HepG2 (cell line): ENCODE measurements around the gene ARHGAP9. TPM values are rescaled to one million over a fixed set of nuclear protein-coding genes. Genes with fewer than 3 reads are reported as not detected.
A peak's percentile ranks its signal among the peaks of the same experiment; 100 is the strongest.

Experiments
- EHMT2 ChIP-seq: fragments of 200-600 bp; sonication (generic); IDR thresholded peaks from 2 replicates; pipeline ENCODE4 v1.7.0; 2017; ENCODE audit warnings: antibody characterized with exemption, low read depth, low read length, borderline replicate concordance
- HNRNPH1 ChIP-seq: fragments of 200-400 bp; formaldehyde crosslinking; optimal IDR thresholded peaks from 2 replicates; pipeline ENCODE3; 2017; ENCODE audit warnings: mild to moderate bottlenecking, low read depth, low read length
- MAFF ChIP-seq: IDR thresholded peaks from 2 replicates; pipeline ENCODE4 v1.6.1; 2011; ENCODE audit warnings: low read depth, low read length, improper control_type of control experiment
- NONO ChIP-seq, 2 experiments: fragments of 450-650 bp in 1 of 2; sonication (generic) in 1 of 2; formaldehyde crosslinking in 1 of 2; IDR thresholded peaks in 1 of 2; conservative IDR thresholded peaks in 1 of 2; 2 replicates each; pipeline versions ENCODE4 v1.6.1 to v1.8.0; 2017 to 2022; ENCODE audit warnings: mild to moderate bottlenecking in 1 of 2, missing genetic modification reagents in 1 of 2, moderate library complexity in 1 of 2
- PPARG ChIP-seq: conservative IDR thresholded peaks from 2 replicates; pipeline ENCODE4 v1.6.1; 2016; ENCODE audit warnings: missing biosample characterization, missing genetic modification reagents
- REL ChIP-seq: sonication (generic); formaldehyde crosslinking; conservative IDR thresholded peaks from 2 replicates; pipeline ENCODE4 v1.8.0; 2022; ENCODE audit warnings: mild to moderate bottlenecking, missing genetic modification reagents, moderate library complexity
- SRSF4 ChIP-seq: fragments of 200-400 bp; formaldehyde crosslinking; IDR thresholded peaks from one replicate; pipeline ENCODE4 v1.6.1; 2018; ENCODE audit warnings: mild to moderate bottlenecking, low read depth, low read length, moderate library complexity; ENCODE audit not compliant: poor library complexity, severe bottlenecking
- THAP11 ChIP-seq: IDR thresholded peaks from 2 replicates; pipeline ENCODE4 v1.6.1; 2016; ENCODE audit warnings: missing biosample characterization, missing genetic modification reagents
- ZFP37 ChIP-seq: sonication (generic); formaldehyde crosslinking; IDR thresholded peaks from 2 replicates; pipeline ENCODE4 v1.4.0; 2020; ENCODE audit warnings: missing genetic modification reagents, borderline replicate concordance
- ZNF75D ChIP-seq: sonication (generic); formaldehyde crosslinking; IDR thresholded peaks from 2 replicates; pipeline ENCODE4 v1.8.1; 2023; ENCODE audit warnings: missing genetic modification reagents, mild to moderate bottlenecking, borderline replicate concordance
- ZNF780A ChIP-seq: sonication (generic); formaldehyde crosslinking; IDR thresholded peaks from 2 replicates; pipeline ENCODE4 v1.8.0; 2022; ENCODE audit warnings: mild to moderate bottlenecking, missing genetic modification reagents, moderate library complexity
- polyA plus RNA-seq, 8 experiments: library from polyadenylated mRNA; depleted of rRNA in 3 of 8; stranded (reverse) in 7 of 8; unstranded in 1 of 8; fragments of >200 nt; fragmentation: Illumina TruSeq in 4 of 8; extraction: Trizol in 4 of 8; gene quantifications; 2 replicates each; pipeline versions ENCODE4 v1.2.1 to v1.2.3, GENCODE V29; 2011 to 2016; ENCODE audit warnings: low read depth in 4 of 8, missing spikeins in 1 of 8, mixed read lengths in 1 of 8; ENCODE audit not compliant: insufficient read depth in 1 of 8
- total RNA-seq, 5 experiments: library from RNA; depleted of rRNA; stranded (reverse); fragments of >200 nt; fragmentation: Illumina TruSeq; extraction: Trizol; gene quantifications; 2 replicates each; pipeline ENCODE4 v1.2.3, GENCODE V29; 2016; ENCODE audit warnings: low read depth in 1 of 5
- TF ChIP-seq, protein P1 (sequence below): sonication (generic); formaldehyde crosslinking; IDR thresholded peaks from 2 replicates; pipeline ENCODE4 v1.4.0; 2020; ENCODE audit warnings: mild to moderate bottlenecking, missing genetic modification reagents
- TF ChIP-seq, protein P2 (sequence below): sonication (generic); formaldehyde crosslinking; IDR thresholded peaks from 2 replicates; pipeline ENCODE4 v1.5.0; 2020; ENCODE audit warnings: missing genetic modification reagents
- TF ChIP-seq, protein P3 (sequence below): sonication (generic); formaldehyde crosslinking; IDR thresholded peaks from 2 replicates; pipeline ENCODE4 v1.8.1; 2023; ENCODE audit warnings: mild to moderate bottlenecking, missing genetic modification reagents
- TF ChIP-seq, protein P4 (sequence below): conservative IDR thresholded peaks from 2 replicates; pipeline ENCODE4 v1.6.1; 2018; ENCODE audit warnings: missing genetic modification reagents

Gene ARHGAP9
- total and polyA plus RNA-seq, 2 of the 13 experiments (the other 11 are each of a cell fraction or from before 2014, with no cell fraction given): 0.18 to 1.2 TPM

DNA sequence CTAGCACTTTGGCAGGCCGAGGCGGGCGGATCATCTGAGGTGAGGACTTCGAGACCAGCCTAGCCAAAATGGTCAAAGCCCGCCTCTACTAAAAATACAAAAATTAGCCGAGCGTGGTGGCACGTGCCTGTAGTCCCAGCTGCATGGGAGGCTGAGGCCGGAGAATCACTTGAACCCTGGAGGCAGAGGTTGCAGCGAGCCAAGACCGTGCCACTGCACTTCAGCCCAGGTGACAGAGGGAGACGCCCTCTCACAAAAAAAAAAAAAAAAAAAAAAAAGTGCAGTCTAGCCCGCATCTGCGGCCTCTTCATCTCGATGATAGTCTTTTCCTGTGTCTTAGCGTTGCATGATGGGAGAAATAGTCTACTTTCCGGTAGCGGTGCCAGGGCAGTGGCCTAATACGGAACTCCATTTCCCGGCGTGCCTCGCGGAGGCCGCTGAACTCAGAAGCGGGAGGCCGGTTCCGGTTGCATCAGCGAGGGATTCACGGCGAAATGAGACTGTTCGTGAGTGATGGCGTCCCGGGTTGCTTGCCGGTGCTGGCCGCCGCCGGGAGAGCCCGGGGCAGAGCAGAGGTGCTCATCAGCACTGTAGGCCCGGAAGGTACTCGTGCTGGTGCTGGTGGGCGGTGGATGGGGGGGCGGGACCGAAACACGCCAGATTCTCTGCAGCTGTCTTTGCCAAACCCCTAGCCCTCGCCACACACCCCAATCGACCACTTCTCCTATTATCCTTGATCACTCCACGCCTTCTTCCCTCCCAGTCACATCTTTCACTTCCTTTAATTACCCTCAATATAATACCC lies 8.1 kb upstream of the ARHGAP9 start, which contains the start of gene MARS1 (continued):
- TF ChIP-seq, protein P1, sequence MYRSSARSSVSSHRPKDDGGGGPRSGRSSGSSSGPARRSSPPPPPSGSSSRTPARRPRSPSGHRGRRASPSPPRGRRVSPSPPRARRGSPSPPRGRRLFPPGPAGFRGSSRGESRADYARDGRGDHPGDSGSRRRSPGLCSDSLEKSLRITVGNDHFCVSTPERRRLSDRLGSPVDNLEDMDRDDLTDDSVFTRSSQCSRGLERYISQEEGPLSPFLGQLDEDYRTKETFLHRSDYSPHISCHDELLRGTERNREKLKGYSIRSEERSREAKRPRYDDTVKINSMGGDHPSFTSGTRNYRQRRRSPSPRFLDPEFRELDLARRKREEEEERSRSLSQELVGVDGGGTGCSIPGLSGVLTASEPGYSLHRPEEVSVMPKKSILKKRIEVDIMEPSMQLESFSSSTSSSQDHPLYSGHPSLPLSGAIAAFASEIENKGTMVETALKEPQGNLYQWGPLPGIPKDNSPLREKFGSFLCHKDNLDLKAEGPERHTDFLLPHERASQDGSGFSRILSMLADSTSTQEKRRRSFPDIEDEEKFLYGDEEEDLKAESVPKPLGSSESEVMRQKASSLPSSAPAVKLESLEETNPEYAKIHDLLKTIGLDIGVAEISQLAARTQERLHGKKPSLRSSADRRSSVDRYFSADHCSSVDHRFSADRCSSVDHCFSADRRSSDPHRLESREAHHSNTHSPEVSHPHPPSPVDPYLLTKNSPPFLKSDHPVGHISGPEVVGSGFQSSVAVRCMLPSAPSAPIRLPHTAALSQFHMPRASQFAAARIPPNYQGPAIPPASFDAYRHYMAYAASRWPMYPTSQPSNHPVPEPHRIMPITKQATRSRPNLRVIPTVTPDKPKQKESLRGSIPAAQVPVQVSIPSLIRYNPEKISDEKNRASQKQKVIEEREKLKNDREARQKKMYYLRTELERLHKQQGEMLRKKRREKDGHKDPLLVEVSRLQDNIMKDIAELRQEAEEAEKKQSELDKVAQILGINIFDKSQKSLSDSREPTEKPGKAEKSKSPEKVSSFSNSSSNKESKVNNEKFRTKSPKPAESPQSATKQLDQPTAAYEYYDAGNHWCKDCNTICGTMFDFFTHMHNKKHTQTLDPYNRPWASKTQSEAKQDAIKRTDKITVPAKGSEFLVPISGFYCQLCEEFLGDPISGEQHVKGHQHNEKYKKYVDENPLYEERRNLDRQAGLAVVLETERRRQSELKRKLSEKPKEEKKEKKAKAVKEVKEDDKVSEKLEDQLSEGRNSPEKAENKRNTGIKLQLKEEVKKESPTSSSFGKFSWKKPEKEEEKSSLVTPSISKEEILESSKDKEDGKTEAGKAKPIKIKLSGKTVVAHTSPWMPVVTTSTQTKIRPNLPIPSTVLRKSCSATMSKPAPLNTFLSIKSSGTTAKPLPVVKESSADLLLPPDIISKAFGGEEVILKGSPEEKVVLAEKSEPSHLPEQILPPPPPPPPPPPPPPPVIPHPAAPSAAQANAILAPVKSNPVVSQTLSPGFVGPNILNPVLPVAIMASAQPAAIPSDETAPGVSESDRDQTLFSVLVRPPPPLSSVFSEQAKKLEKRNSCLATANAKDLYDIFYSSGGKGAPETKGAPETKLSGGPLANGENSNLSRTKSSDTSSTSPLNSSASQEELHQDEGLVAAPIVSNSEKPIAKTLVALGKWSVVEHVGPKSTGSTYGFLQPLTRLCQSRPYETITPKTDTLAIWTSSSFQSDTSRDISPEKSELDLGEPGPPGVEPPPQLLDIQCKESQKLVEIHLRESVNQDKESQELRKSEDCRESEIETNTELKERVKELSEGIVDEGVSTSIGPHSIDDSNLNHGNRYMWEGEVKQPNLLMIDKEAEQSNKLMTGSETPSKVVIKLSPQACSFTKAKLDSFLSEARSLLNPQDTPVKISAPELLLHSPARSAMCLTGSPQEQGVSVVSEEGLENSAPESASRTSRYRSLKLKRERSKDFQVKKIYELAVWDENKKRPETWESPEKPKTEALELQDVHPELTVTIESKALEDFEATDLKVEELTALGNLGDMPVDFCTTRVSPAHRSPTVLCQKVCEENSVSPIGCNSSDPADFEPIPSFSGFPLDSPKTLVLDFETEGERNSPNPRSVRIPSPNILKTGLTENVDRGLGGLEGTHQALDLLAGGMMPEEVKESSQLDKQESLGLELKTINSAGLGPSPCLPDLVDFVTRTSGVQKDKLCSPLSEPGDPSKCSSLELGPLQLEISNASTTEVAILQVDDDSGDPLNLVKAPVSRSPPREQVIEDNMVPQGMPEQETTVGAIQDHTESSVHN: no peak
- TF ChIP-seq NONO (IDR thresholded peaks at IDR 0.05) (no peak), NONO (CRISPR knock-in tag; conservative IDR thresholded peaks at IDR 0.05) (peak; percentile 88), ZNF75D (CRISPR knock-in tag) (no peak), EHMT2 (no peak), ZFP37 (no peak), ZNF780A (CRISPR knock-in tag) (no peak), REL (CRISPR knock-in tag) (no peak), MAFF (no peak), PPARG (CRISPR knock-in tag) (peak; percentile 34; the same call in 1 of the 2 replicates), THAP11 (peak; percentile 98), SRSF4 (no peak), HNRNPH1 (no peak)
- TF ChIP-seq, protein P2, sequence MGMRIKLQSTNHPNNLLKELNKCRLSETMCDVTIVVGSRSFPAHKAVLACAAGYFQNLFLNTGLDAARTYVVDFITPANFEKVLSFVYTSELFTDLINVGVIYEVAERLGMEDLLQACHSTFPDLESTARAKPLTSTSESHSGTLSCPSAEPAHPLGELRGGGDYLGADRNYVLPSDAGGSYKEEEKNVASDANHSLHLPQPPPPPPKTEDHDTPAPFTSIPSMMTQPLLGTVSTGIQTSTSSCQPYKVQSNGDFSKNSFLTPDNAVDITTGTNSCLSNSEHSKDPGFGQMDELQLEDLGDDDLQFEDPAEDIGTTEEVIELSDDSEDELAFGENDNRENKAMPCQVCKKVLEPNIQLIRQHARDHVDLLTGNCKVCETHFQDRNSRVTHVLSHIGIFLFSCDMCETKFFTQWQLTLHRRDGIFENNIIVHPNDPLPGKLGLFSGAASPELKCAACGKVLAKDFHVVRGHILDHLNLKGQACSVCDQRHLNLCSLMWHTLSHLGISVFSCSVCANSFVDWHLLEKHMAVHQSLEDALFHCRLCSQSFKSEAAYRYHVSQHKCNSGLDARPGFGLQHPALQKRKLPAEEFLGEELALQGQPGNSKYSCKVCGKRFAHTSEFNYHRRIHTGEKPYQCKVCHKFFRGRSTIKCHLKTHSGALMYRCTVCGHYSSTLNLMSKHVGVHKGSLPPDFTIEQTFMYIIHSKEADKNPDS (CRISPR knock-in tag): no peak
- TF ChIP-seq, protein P3, sequence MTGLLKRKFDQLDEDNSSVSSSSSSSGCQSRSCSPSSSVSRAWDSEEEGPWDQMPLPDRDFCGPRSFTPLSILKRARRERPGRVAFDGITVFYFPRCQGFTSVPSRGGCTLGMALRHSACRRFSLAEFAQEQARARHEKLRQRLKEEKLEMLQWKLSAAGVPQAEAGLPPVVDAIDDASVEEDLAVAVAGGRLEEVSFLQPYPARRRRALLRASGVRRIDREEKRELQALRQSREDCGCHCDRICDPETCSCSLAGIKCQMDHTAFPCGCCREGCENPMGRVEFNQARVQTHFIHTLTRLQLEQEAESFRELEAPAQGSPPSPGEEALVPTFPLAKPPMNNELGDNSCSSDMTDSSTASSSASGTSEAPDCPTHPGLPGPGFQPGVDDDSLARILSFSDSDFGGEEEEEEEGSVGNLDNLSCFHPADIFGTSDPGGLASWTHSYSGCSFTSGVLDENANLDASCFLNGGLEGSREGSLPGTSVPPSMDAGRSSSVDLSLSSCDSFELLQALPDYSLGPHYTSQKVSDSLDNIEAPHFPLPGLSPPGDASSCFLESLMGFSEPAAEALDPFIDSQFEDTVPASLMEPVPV (CRISPR knock-in tag): no peak
- TF ChIP-seq, protein P4, sequence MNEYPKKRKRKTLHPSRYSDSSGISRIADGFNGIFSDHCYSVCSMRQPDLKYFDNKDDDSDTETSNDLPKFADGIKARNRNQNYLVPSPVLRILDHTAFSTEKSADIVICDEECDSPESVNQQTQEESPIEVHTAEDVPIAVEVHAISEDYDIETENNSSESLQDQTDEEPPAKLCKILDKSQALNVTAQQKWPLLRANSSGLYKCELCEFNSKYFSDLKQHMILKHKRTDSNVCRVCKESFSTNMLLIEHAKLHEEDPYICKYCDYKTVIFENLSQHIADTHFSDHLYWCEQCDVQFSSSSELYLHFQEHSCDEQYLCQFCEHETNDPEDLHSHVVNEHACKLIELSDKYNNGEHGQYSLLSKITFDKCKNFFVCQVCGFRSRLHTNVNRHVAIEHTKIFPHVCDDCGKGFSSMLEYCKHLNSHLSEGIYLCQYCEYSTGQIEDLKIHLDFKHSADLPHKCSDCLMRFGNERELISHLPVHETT (CRISPR knock-in tag): peak; percentile 80
